ENCODE results near the gene NIPA2. TPM values are rescaled to one million over a fixed set of nuclear protein-coding genes. Genes with fewer than 3 reads are reported as not detected.

Gene NIPA2
- total RNA-seq, 1 donor from 2014 or later, result 24.3 TPM

- no peak for DNase-seq (ENCODE audit: low spot score)
- intact Hi-C loops (cut with DNase I), result no loop called here
These were observed 79.1 kb downstream of the NIPA2 start for GRCh38 chr15:22917556-22917955.

Other genes with a start within 250 kb of the NIPA2 start
- gene NIPA1, start 52.0 kb upstream of the NIPA2 start, total RNA-seq, result 6.1 TPM
- gene CYFIP1, start 141.7 kb downstream of the NIPA2 start, total RNA-seq, result 35.6 TPM
- gene TUBGCP5, start 200.9 kb downstream of the NIPA2 start, total RNA-seq, result 11.9 TPM